HG02840 (cell line): Measurements from ENCODE around the gene HEATR5A.
"Not testable (repeated sequence)": the region's sequence is repeated elsewhere in the genome, so short reads cannot be mapped to it uniquely, and the experiment has no call there.

Source experiments
- ATAC-seq: cut with Tn5 transposase; IDR thresholded peaks from one replicate; pipeline ENCODE4 v1.9.1; 2021; ENCODE audit warnings: mild to moderate bottlenecking, moderate library complexity, moderate number of reproducible peaks; ENCODE audit not compliant: unreplicated experiment, low FRiP score

HEATR5A gene

DNA sequence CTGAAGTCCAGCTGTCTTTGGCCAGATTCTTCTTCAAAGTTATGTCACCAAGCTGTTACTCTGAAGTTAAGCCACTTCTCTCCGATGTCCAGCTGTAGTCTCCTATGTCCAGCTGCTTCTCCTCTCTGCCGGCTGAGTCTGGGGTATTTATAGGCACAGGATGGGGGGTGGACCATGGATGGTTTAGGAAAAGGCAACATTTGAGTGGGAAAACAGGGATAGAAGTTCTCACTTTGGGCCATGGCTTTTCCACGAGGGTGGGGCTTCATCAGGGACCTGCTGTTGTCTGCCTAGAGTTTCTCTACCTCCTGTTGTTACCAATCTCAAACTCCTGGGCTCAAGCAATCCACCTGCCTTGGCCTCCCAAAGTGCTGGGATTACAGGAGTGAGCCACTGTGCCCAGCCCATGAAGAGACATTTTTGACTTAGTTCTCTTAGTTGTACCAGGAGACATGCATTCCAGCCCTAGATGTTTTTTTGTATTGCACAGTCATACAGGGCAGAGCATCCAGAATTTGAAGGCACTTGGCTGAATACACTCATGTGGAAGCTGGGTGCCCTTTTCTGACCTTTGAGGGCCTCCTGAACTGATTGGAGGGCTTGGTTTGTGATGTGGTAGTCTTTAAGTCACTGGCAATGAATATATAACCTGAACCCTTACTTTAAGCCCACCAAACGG, 132.9 kb downstream of the HEATR5A start:
- no peak for ATAC-seq

- ATAC-seq, result no peak
Observed at GRCh38 chr14:31286456-31287293, 133.7 kb downstream of the HEATR5A start.

- ATAC-seq, result no peak
Observed at GRCh38 chr14:31283578-31284252, 136.6 kb downstream of the HEATR5A start.

DNA sequence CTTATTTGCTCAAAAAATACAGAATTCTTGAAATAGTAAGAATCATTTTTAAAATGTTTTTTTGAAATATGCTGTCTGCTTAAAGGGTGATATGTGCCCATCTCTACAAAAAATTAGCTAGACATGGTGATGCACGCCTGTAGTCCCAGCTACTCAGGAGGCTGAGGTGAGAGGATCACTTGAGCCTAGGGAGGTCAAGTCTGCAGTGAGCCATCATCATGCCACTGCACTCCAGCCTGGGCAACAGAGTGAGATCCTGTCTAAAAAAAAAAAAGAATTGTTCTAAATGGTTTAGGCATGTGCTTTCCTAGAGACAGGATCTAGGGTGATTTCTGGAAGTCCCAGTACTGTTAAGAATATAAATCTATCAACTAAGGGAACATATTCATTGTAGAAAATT, 137.2 kb downstream of the HEATR5A start:
- no peak for ATAC-seq

DNA sequence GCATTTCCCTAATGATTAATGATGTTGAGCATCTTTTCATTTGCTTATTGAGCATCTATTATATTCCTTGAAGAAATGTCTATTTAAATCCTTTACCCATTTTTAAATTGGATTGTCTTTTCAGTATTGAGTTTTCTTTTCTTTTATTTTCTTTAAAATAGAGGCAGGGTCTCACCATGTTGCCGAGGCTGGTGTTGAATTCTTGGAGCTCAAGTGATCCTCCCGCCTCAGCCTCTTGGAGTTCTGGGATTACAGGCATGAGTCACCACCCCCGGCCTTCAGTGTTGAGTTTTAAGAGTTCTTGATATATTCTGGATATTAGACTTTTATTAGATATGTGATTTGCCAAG, 139.5 kb downstream of the HEATR5A start:
- ATAC-seq, result no peak

GRCh38 chr14:31280132-31280870, 140.0 kb downstream of the HEATR5A start:
- no peak for ATAC-seq

DNA sequence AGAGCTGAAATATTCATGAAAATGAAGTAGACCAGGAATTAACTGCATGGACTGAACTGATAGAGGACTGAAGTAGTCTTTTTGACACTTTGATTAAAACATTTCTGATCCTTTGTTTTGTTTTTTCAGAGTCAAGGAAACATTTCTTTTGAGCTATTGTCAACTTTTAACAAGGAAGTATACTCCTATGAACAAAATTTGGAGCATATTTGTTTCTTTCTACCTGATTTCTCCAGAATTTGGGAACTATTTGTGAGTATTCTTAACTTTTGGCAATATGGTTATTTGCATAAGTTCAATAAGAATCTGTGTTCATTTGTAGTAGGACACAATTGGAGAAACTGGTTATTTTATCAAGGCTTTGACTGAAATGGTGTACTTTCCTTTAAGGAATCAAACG, 141.5 kb downstream of the HEATR5A start:
- no peak for ATAC-seq

DNA sequence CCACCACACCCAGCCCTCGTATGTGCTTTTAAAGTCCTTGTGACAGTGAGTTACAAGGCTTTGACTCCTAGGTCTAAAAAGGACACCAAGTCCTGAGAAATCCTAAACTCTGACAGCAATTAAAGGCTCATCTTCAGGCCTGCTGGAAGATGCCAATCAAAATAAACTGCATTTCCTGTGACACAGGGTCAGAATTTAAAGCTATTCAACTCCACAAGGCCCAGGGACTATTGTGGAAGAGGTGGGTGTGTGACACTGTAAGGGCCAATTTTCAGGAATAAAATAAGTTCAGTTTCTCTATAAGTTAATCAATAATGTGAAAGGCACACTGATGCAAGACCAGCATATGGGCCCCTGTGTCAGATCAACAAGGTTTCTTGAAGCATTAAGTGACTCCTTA, 143.3 kb downstream of the HEATR5A start:
- ATAC-seq, result no peak

GRCh38 chr14:31276417-31276816, 143.9 kb downstream of the HEATR5A start:
- not testable (repeated sequence) for ATAC-seq

DNA sequence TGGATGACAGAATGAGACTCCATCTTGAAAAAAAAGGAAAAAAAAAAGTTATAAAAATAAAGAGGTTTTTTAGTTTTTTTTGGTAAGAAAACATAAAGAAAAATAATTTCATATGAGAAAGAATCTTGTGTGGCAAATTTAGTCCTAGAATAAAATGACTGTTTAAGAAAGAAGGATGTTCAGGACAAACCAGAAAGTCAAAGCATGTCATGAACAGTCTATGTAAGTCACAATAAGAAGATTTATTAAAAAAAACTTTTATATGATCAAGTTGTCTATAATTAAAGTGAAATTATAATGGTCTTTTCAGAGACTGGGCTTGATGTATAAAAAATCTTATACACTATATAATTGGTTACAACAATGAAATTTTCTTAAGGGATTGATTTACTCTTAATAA, 144.6 kb downstream of the HEATR5A start:
- ATAC-seq, result no peak

- ATAC-seq, result no peak
Observed at GRCh38 chr14:31271648-31272047, 148.7 kb downstream of the HEATR5A start.

- ATAC-seq, result no peak
Observed at GRCh38 chr14:31270196-31270772, 150.1 kb downstream of the HEATR5A start.

- no peak for ATAC-seq
Observed at GRCh38 chr14:31269634-31270195, 150.6 kb downstream of the HEATR5A start.

DNA sequence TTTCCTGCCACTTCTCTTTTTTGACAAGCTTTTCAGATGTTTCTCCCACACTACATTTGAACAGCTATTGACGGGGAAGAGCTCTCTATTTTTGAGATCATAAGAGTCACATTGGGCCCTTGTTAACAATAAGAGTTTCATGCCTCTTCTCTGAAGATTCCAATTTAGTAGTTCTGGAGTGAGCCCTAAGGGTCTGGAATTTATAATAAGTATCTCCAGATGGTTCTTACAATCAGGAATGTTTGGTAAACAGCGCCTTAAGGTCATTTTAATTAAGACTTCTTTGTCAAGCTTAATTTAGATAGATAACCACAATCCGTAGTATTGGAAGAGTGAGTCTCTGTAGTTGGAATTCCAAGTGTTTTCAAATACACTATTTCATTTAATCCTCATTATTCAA, 152.1 kb downstream of the HEATR5A start:
- no peak for ATAC-seq

- no peak for ATAC-seq
Observed at GRCh38 chr14:31266437-31267331, 153.7 kb downstream of the HEATR5A start.

DNA sequence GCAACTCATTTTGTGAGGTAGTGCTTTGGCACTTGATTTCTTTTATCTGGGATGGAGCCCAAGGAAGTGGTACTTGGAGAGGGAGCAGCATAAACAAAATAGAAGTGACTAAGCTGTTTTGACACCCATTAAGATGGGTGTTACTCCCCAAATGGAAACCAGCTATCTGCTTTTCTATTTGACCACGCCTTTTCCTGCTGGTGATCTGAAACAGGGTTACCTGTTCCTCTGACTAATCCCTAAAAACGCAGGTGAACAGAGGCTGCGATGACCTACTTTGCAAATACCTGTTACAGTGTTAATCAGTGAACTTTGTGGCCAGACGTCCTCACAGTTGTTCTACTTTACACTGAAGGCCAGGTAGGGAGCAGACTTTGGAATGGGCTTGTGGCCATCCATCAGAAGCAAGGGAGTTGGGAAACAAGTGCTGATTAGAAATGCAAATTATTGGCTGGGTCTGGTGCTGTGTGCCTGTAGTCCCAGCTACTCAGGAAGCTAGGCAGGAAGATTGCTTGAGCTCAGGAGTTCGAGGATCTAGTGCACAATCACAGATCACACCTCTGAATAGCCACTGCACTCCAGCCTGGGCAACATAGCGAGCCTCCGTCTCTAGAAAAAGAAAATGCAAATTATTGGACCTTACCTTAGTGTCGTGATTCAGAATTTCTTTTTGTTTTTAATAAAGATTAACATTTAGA, 154.5 kb downstream of the HEATR5A start:
- ATAC-seq, result no peak

- no peak for ATAC-seq
Observed at GRCh38 chr14:31263485-31264133, 156.7 kb downstream of the HEATR5A start.
